SK-N-MC (cell line): Measurements from ENCODE around the gene CCDC73.

Experiments
- EZH2 ChIP-seq: fragments of 200-600 bp; sonication (generic); IDR thresholded peaks from one replicate; pipeline ENCODE4 v1.6.1; 2017; ENCODE audit warnings: antibody characterized with exemption
- POLR2AphosphoS5 ChIP-seq: IDR thresholded peaks from 2 replicates; pipeline ENCODE4 v1.6.1; 2012; ENCODE audit warnings: mild to moderate bottlenecking, low read depth, low read length, borderline replicate concordance

DNA sequence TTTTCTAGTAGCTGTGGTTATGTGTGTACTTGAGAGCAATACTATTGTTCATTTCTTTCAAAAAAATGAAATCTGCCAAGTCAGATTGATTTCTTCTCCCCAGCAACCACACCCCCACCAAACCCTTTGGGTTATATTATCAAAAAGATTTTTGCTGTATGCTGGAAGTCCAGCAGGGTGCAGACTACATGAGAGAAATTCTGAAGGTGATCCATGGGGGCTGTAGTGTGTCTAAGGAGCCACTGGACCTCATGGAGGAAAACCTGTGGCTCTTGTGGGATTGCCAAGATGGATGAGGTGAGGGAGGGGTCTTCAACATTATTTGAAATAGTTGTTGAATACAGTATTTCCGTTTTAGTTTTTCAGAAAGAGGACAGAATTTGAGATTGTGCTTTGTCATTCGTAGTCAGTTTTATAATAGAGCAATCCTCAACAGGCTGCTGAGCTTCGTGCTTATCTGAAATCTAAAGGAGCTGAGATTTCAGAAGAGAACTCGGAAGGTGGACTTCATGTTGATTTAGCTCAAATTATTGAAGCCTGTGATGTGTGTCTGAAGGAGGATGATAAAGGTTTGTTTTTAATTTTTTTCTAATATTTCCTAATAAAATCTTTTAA, 207.8 kb downstream of the CCDC73 start:
- TF ChIP-seq POLR2AphosphoS5 = no peak
- no peak for TF ChIP-seq EZH2
